GM10266 (cell line): Measurements from ENCODE around the gene F10.
"Not testable (repeated sequence)": the region's sequence is repeated elsewhere in the genome, so short reads cannot be mapped to it uniquely, and the experiment has no call there.

Experiments used
- DNase-seq: peaks from one replicate; pipeline ENCODE4 v3.0.0; 2012; ENCODE audit errors: extremely low spot score
- CTCF ChIP-seq: IDR thresholded peaks from 2 replicates; pipeline ENCODE4 v1.5.1; 2012; ENCODE audit warnings: mild to moderate bottlenecking, low read depth; ENCODE audit not compliant: control insufficient read depth, insufficient read depth; ENCODE audit errors: missing control alignments

The F10 gene

GRCh38 chr13:113097651-113098050, 24.9 kb upstream of the F10 start:
- DNase-seq, result no peak
- no peak for TF ChIP-seq CTCF

GRCh38 chr13:113098162-113098732, 24.4 kb upstream of the F10 start:
- DNase-seq, result no peak
- no peak for TF ChIP-seq CTCF

GRCh38 chr13:113099142-113099541, 23.5 kb upstream of the F10 start:
- no peak for TF ChIP-seq CTCF
- no peak for DNase-seq

- not testable (repeated sequence) for DNase-seq
Observed at GRCh38 chr13:113102302-113102701, 20.3 kb upstream of the F10 start.

GRCh38 chr13:113102727-113103126, 19.9 kb upstream of the F10 start:
- DNase-seq, result no peak
- TF ChIP-seq CTCF, result no peak

- DNase-seq, result no peak
- no peak for TF ChIP-seq CTCF
Observed at GRCh38 chr13:113103646-113104045, 19.0 kb upstream of the F10 start.

- no peak for TF ChIP-seq CTCF
- no peak for DNase-seq
Observed at GRCh38 chr13:113105032-113105920, 17.3 kb upstream of the F10 start, which contains the start of gene F7. TSS of gene F7 (plus strand) at chr13:113105791. CDS start at chr13:113105842, 51 bp downstream.
